Ascending aorta (tissue), 2 donors: ENCODE results near the gene RWDD1. TPM values are rescaled to one million over a fixed set of nuclear protein-coding genes. Genes with fewer than 3 reads are reported as not detected.

Experiments
- DNase-seq, 2 donors: peaks; one replicate each; pipeline ENCODE4 v3.0.0-alpha.2; 2019; ENCODE audit warnings: low spot score in 2 of 2
- H3K27ac ChIP-seq, 2 donors: fragments of 200-600 bp; sonication (generic); one replicate each; pipeline ENCODE4 v1.5.1; 2016 to 2017; ENCODE audit warnings: mild to moderate bottlenecking in 1 of 2
- H3K27me3 ChIP-seq: fragments of 200-600 bp; sonication (generic); one replicate; pipeline ENCODE4 v1.5.1; 2017
- H3K36me3 ChIP-seq, 2 donors: fragments of 200-600 bp; sonication (generic); one replicate each; pipeline ENCODE4 v1.5.1; 2016
- H3K4me1 ChIP-seq, 2 donors: fragments of 200-600 bp; sonication (generic); one replicate each; pipeline ENCODE4 v1.5.1; 2016 to 2017; ENCODE audit warnings: mild to moderate bottlenecking in 1 of 2
- H3K4me3 ChIP-seq, 2 donors: fragments of 200-600 bp; sonication (generic); one replicate each; pipeline ENCODE4 v1.5.1; 2016 to 2017; ENCODE audit warnings: mild to moderate bottlenecking in 1 of 2
- H3K9me3 ChIP-seq, 2 donors: fragments of 200-600 bp; sonication (generic); one replicate each; pipeline ENCODE4 v1.5.1; 2016
- CTCF ChIP-seq, 3 experiments: fragments of 200-600 bp in 2 of 3; fragments of 450-650 bp in 1 of 3; sonication (generic) in 2 of 3; IDR thresholded peaks; one replicate each; pipeline ENCODE4 v1.5.1; 2016 to 2019; ENCODE audit warnings: antibody characterized with exemption in 3 of 3, mild to moderate bottlenecking in 1 of 3, moderate library complexity in 1 of 3
- intact Hi-C: fragments of 100-400 bp; cut with DNase I; formaldehyde crosslinking; loops from one replicate; pipeline ENCODE4 v1.15.1; 2023
- total RNA-seq: library from RNA; depleted of rRNA; stranded (reverse); fragments of >200 nt; gene quantifications from one replicate; pipeline ENCODE4 v1.1.0, GENCODE V29; 2016

The RWDD1 gene
- total RNA-seq, 1 donor from 2014 or later, result 11.0 TPM

GRCh38 chr6:116536216-116536621 lies 35.1 kb upstream of the RWDD1 start:
- intact Hi-C loops, result loop anchor here (1.0 kb wide), 1 partner anchor 25 kb away; no protein-coding TSS in a partner anchor
- H3K4me3 ChIP-seq, result no peak overlapping the region

GRCh38 chr6:116542426-116542825 lies 28.9 kb upstream of the RWDD1 start:
- Histone ChIP-seq H3K9me3 (no peaks in the 10 kb centered on the region), H3K27me3 (no peaks in the 10 kb centered on the region), H3K27ac (no peak overlapping the region), H3K4me3 (no peak overlapping the region), H3K4me1 (no peaks in the 10 kb centered on the region), H3K36me3 (no peaks in the 10 kb centered on the region)
- intact Hi-C loops, result no loop called here
- no peak for TF ChIP-seq CTCF (IDR thresholded peaks at IDR 0.05)
- no peak for DNase-seq

More at GRCh38 chr6:116536216-116536621, 35.1 kb upstream of the RWDD1 start:
- Histone ChIP-seq H3K36me3 (no peaks in the 10 kb centered on the region), H3K27ac (no peak overlapping the region), H3K4me1 (no peaks in the 10 kb centered on the region), H3K27me3 (no peaks in the 10 kb centered on the region), H3K9me3 (no peaks in the 10 kb centered on the region)
- peak; percentile 31 to 70 (median 64) for TF ChIP-seq CTCF (IDR thresholded peaks at IDR 0.05)
- DNase-seq, result no peak

GRCh38 chr6:116543149-116543548 lies 28.2 kb upstream of the RWDD1 start:
- no peaks in the 10 kb centered on the region for H3K36me3 ChIP-seq
- no peaks in the 10 kb centered on the region for H3K27me3 ChIP-seq
- intact Hi-C loops, result no loop called here
- no peak for DNase-seq
- no peaks in the 10 kb centered on the region for H3K9me3 ChIP-seq
- no peaks in the 10 kb centered on the region for H3K4me1 ChIP-seq
- H3K27ac ChIP-seq, result no peak overlapping the region
- TF ChIP-seq CTCF (IDR thresholded peaks at IDR 0.05), result no peak
- no peak overlapping the region for H3K4me3 ChIP-seq

GRCh38 chr6:116545651-116546050 lies 25.7 kb upstream of the RWDD1 start, which contains the start of gene TRAPPC3L:
Gene TRAPPC3L, minus strand, starts transcription at chr6:116545684. Its CDS starts 170 bp downstream, at chr6:116545514.
- no peaks in the 10 kb centered on the region for H3K36me3 ChIP-seq
- H3K4me3 ChIP-seq, result no peak within 1 kb of the TSS
- DNase-seq, result no peak
- no peaks in the 10 kb centered on the region for H3K4me1 ChIP-seq
- intact Hi-C loops, result no loop called here
- H3K27me3 ChIP-seq, result no peaks in the 10 kb centered on the region
- H3K9me3 ChIP-seq, result no peaks in the 10 kb centered on the region
- H3K27ac ChIP-seq, result no peak within 1 kb of the TSS
- TF ChIP-seq CTCF (IDR thresholded peaks at IDR 0.05), result no peak

- Histone ChIP-seq H3K9me3 (no peaks in the 10 kb centered on the region), H3K4me1 (no peaks in the 10 kb centered on the region), H3K4me3 (no peak overlapping the region), H3K27me3 (no peaks in the 10 kb centered on the region), H3K36me3 (no peaks in the 10 kb centered on the region), H3K27ac (no peak overlapping the region)
- TF ChIP-seq CTCF (IDR thresholded peaks at IDR 0.05), result no peak
- intact Hi-C loops, result no loop called here
- DNase-seq, result no peak
Measured at GRCh38 chr6:116547358-116547757, 23.9 kb upstream of the RWDD1 start.

GRCh38 chr6:116550796-116551195 lies 20.5 kb upstream of the RWDD1 start:
- no peak for TF ChIP-seq CTCF (IDR thresholded peaks at IDR 0.05)
- Histone ChIP-seq H3K4me1 (no peaks in the 10 kb centered on the region), H3K36me3 (no peaks in the 10 kb centered on the region), H3K9me3 (no peaks in the 10 kb centered on the region), H3K4me3 (no peak overlapping the region), H3K27me3 (no peaks in the 10 kb centered on the region), H3K27ac (no peak overlapping the region)
- no peak for DNase-seq
- intact Hi-C loops, result no loop called here
